Measurements from ENCODE around the gene SRP19. TPM values are rescaled to one million over a fixed set of nuclear protein-coding genes. Genes with fewer than 3 reads are reported as not detected.

SRP19 gene
- total and polyA plus RNA-seq, 10 of the 15 experiments (the other 5 are each of a cell fraction or from before 2014, with no cell fraction given): 43.4 to 379 (median 156) TPM

- CTCF ChIA-PET: no interaction called here
- in situ Hi-C loops (cut with MboI): no loop called here
- H3K4me2 ChIP-seq (ENCODE audit: control insufficient read depth, insufficient read depth): no peak overlapping the region
Measured at GRCh38 chr5:112878760-112879159, 17.7 kb downstream of the SRP19 start.

GRCh38 chr5:112880219-112880964 is 19.3 kb downstream of the SRP19 start:
- Histone ChIP-seq H3K4me1 (ENCODE audit: control insufficient read depth, insufficient read depth, low read length) (no peaks in the 10 kb centered on the region), H3K27ac (ENCODE audit: control insufficient read depth, insufficient read depth) (no peak overlapping the region), H3K9ac (ENCODE audit: control insufficient read depth, insufficient read depth, low read length) (no peak overlapping the region), H3K9me3 (replicated peaks; ENCODE audit: control insufficient read depth, insufficient read depth, low read length) (no peaks in the 10 kb centered on the region), H3K4me3 (no peak overlapping the region), H3K4me2 (ENCODE audit: control insufficient read depth, insufficient read depth) (no peak overlapping the region), H2AFZ (ENCODE audit: control insufficient read depth, low read depth, low read length) (no peak overlapping the region), H3K27me3 (replicated peaks in 1 of 2; ENCODE audit: control insufficient read depth in 2 of 2, insufficient read depth in 2 of 2, low read length in 1 of 2) (no peaks in the 10 kb centered on the region), H3K36me3 (ENCODE audit: control insufficient read depth in 2 of 2, insufficient read depth in 2 of 2, low read length in 1 of 2) (peaks cover 15 to 40% of the 10 kb centered on the region in 2 experiments), H3K79me2 (ENCODE audit: control insufficient read depth, insufficient read depth, low read length) (no peaks in the 10 kb centered on the region), H4K20me1 (ENCODE audit: control insufficient read depth, insufficient read depth) (no peaks in the 10 kb centered on the region)
- 31% methylated on average over 2 of the region's 2 CpGs for WGBS (ENCODE audit: insufficient coverage, insufficient replicate concordance, low lambda C conversion rate, missing lambda C conversion rate)
- ChIA-PET POLR2A (no interaction called here), SMC1A (ENCODE audit: uncharacterized antibody, unreplicated experiment) (interaction anchor here (0.9 to 1.5 kb wide), 3 partner anchors 13 to 123 kb away, joined by 3 to 4 read pairs (median 4); no protein-coding TSS in a partner anchor), CTCF (interaction anchor here (1.0 to 1.6 kb wide), 3 partner anchors 9 to 43 kb away, joined by 3 to 4 read pairs (median 3); no protein-coding TSS in a partner anchor), RAD21 (ENCODE audit: unreplicated experiment) (interaction anchor here (0.5 to 0.7 kb wide), 2 partner anchors 76 to 99 kb away, joined by 3 to 4 read pairs; no protein-coding TSS in a partner anchor)
- no peak for ATAC-seq
- DNase-seq (ENCODE audit: low read depth, low spot score): no peak
- no peak for FAIRE-seq
- in situ Hi-C loops (cut with MboI) (no loop called here), intact Hi-C loops (cut with micrococcal nuclease; ENCODE audit: unreplicated experiment) (no loop called here)
- BruUV-seq (replicated peaks): no TSS peak
- TF ChIP-seq EP300 (IDR thresholded peaks at IDR 0.05; ENCODE audit: borderline replicate concordance in 1 of 2, control insufficient read depth in 1 of 2, low read depth in 2 of 2, low read length in 2 of 2) (no peak), MLLT1 (IDR thresholded peaks at IDR 0.05) (no peak), RELA (IDR thresholded peaks at IDR 0.05; ENCODE audit: borderline replicate concordance, partially characterized antibody) (no peak), KDM1A (IDR thresholded peaks at IDR 0.05; ENCODE audit: borderline replicate concordance) (no peak), SPI1 (IDR thresholded peaks at IDR 0.05; ENCODE audit: borderline replicate concordance, insufficient read depth, low read depth, low read length) (no peak), PKNOX1 (IDR thresholded peaks at IDR 0.05) (no peak), MXI1 (IDR thresholded peaks at IDR 0.05; ENCODE audit: low read depth, low read length) (no peak), MYC (IDR thresholded peaks at IDR 0.05; ENCODE audit: insufficient read depth, insufficient read length, insufficient replicate concordance, low read length, severe bottlenecking) (no peak), BACH1 (IDR thresholded peaks at IDR 0.05; ENCODE audit: borderline replicate concordance) (no peak), IKZF2 (IDR thresholded peaks at IDR 0.05) (no peak), HDGF (IDR thresholded peaks at IDR 0.05) (no peak)

More at GRCh38 chr5:112878760-112879159, 17.7 kb downstream of the SRP19 start:
- no peaks in the 10 kb centered on the region for H3K79me2 ChIP-seq (ENCODE audit: control insufficient read depth, insufficient read depth, low read length)
- H3K27me3 ChIP-seq (replicated peaks in 1 of 2; ENCODE audit: control insufficient read depth in 2 of 2, insufficient read depth in 2 of 2, low read length in 1 of 2): no peaks in the 10 kb centered on the region
- H2AFZ ChIP-seq (ENCODE audit: control insufficient read depth, low read depth, low read length): no peak overlapping the region
- H3K27ac ChIP-seq (ENCODE audit: control insufficient read depth, insufficient read depth): no peak overlapping the region
- ChIA-PET SMC1A (ENCODE audit: uncharacterized antibody, unreplicated experiment) (interaction anchor here (0.6 to 1.4 kb wide), 4 partner anchors 10 to 356 kb away, joined by 3 to 6 read pairs (median 4); partner anchors contain the start of gene SRP19), RAD21 (ENCODE audit: unreplicated experiment) (no interaction called here), POLR2A (no interaction called here)
- intact Hi-C loops (cut with micrococcal nuclease; ENCODE audit: unreplicated experiment): no loop called here
- no peak overlapping the region for H3K9ac ChIP-seq (ENCODE audit: control insufficient read depth, insufficient read depth, low read length)
- no peak for ATAC-seq
- no peaks in the 10 kb centered on the region for H4K20me1 ChIP-seq (ENCODE audit: control insufficient read depth, insufficient read depth)
- WGBS (ENCODE audit: insufficient coverage, insufficient replicate concordance, low lambda C conversion rate, missing lambda C conversion rate): 67% methylated on average over 4 of the region's 4 CpGs
- BruUV-seq (replicated peaks): no TSS peak
- H3K4me3 ChIP-seq: no peak overlapping the region
- DNase-seq (ENCODE audit: low read depth, low spot score): no peak
- peaks cover 6 to 32% of the 10 kb centered on the region in 2 experiments for H3K36me3 ChIP-seq (ENCODE audit: control insufficient read depth in 2 of 2, insufficient read depth in 2 of 2, low read length in 1 of 2)
- FAIRE-seq: peak; percentile 7
- H3K9me3 ChIP-seq (replicated peaks; ENCODE audit: control insufficient read depth, insufficient read depth, low read length): no peaks in the 10 kb centered on the region
- TF ChIP-seq JUNB (IDR thresholded peaks at IDR 0.05) (0 out of 2 replicates have a peak, but pooled peaks have one; percentile 8), EGR1 (IDR thresholded peaks at IDR 0.05; ENCODE audit: borderline replicate concordance in 1 of 2, low read depth in 2 of 2, low read length in 2 of 2) (no peak), RUNX3 (IDR thresholded peaks at IDR 0.05; ENCODE audit: low read length) (peak; percentile 64), TCF12 (IDR thresholded peaks at IDR 0.05; ENCODE audit: low read depth, low read length) (no peak), SP1 (IDR thresholded peaks at IDR 0.05; ENCODE audit: low read depth, low read length) (no peak)
- no peaks in the 10 kb centered on the region for H3K4me1 ChIP-seq (ENCODE audit: control insufficient read depth, insufficient read depth, low read length)

All from GM12878 (cell line).